Endometrial microvascular endothelial cells (primary cell): ENCODE results near the gene ZDHHC11B. TPM values are rescaled to one million over a fixed set of nuclear protein-coding genes. Genes with fewer than 3 reads are reported as not detected.
"Not testable (repeated sequence)": the region's sequence is repeated elsewhere in the genome, so short reads cannot be mapped to it uniquely, and the experiment has no call there.

Experiments
- in situ Hi-C: cut with HindIII; loops from 2 replicates; pipeline ENCODE4 v1.10.0; 2017; ENCODE audit warnings: low sequenced_read_pairs, low pct_unique_long_range_greater_than_20kb; ENCODE audit errors: inconsistent ontology term
- total RNA-seq: library from RNA; depleted of rRNA; stranded (reverse); fragments of >200 nt; gene quantifications from one replicate; pipeline ENCODE4 v1.2.3, GENCODE V29; 2015; ENCODE audit errors: inconsistent ontology term

ZDHHC11B gene
- total RNA-seq, 1 donor from 2014 or later = not detected

DNA sequence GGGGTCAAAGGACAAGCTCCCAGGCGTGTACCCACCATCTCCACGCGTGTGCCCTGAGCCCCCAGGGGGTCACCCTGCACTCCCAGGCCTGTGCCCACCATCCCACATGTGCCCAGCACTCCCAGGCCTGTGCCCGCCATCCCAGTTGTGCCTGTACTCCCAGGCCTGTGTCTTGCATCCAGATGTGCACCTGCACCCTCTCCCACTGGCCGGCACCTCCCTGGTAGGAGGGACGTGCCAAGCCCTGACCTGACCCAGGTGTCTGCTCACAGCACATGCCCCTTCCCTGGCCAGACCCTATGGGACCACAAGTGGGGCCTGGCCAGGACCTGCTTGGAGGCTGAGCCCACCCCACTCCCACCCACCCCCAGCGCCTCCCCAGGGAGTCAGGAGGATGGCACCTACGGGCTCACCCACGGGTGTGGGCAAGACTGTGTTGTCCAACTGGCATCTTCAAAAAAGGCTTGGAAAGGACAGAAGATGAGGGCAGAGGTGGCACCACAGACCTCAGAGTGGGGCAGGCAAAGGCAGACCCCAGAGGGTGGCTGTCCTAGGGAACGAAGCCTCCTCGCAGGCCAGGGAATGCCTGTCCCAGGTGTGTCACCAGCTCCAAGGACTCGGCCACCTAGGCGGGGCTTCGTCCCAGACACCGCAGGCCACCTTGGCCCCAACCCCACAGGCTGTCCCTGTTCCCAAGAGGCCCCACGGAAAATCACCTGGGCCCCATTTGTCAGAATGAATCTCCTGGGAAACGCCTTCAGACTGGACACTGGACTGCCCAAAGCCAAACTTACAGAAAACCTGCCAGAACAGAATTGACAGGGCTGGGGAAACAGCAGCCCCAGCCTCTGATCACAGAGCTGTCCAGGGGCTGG, 103.0 kb downstream of the ZDHHC11B start:
- in situ Hi-C loops = not testable (repeated sequence)

DNA sequence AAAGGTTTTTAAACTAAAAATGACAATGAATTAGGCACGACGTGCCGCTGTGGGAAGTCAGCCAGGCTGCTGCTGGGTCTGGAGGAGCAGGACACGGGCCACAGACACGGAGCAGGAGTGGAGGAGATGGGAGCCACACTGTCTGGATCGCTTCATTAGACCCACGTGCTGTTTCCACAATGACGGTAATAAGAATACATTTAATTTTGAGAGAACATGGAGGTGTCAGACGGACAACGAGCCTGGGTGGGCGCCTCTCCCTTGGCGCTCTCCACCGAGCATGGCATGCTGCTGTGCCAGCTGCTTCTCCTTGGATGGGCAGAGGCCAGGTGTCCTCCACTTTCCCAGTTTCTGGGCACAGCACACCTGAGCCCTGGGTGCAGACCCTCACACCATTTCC, 103.7 kb downstream of the ZDHHC11B start:
- in situ Hi-C loops = not testable (repeated sequence)

DNA sequence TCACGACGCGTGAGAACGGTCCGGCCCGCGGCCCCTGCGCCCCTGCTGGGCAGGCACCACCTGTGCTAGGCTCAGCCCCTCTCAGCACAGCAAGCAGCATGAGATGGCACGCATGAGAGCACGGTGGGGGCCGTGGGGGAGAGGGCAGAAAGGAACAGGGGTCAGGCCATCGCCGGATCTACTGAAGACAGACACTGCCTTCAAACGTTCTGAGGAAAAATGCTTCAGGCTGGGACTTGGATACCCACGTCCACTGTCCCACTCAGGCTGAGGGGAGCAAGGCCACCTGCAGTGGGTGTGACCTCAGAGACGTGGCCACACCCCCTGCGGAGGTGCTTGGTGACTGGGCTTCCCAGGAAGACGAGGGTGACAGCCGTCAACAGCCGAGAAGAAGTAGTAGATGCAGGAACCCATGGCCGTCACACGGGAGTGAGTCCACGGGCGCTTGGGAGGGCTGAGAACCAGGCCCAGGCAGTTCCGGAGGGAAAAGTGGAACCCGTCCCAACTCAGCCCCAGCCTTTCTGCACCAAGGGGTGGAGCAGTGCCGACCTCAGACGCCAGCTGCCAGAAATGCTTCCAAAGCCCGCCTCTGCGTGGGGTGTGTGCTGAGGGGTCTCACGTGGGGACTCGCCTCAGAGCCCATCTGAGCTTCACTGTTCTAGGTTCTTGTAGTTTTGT, 104.3 kb downstream of the ZDHHC11B start:
- in situ Hi-C loops = not testable (repeated sequence)

DNA sequence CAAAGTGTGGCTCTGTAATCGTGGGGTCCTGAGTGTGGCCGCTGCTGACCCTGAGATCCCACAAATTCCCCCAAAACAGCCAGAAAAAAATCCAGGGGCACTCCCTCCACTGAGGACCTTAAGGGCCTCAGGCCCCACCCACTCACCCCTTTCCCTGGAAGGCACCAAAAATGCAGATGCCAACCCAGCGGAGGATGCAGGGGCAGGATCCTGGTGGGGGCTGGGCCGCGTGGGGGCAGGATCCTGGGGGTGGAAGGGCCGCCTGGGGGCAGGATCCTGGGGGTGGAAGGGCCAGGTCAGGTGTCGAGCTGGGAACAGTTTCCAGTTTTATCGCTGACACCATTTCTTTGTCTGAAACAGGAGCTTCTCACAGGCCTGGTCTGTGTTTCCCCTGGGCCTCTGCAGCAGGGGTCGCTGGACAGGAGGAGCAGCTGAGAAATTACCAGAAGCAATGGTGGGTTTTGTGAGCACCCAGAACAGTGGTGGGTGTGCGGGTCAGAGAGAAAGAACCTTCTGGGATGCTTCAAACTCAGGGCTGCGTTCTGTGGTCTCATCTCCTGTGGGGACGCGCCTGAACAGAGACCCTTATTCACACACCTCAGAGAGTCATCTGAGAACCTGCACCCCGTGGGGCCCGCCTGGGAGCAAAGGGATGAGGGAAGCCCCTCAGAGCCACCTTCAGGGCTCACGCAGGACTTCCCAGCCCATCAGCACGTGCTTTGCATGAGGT, 105.2 kb downstream of the ZDHHC11B start:
- in situ Hi-C loops = not testable (repeated sequence)

DNA sequence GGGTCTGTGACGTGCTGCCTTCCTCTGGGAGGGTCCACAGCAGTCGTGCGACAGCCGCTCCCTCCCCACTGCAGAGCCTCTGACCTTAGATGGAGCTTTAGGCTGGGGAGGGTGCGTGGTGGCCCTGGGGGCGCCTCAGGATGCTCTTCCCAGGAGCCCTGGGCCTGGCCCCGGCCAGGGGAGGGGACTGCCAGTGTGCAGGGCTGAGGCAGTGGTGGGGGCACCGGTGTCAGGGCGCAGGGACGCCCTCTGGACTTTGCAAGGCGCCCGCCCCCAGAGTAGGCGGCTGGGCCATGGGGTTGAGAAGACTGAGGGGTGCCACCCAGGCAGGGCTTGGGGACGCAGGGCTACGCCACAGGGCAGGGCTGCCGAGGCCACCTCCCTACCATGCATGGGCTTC, 106.0 kb downstream of the ZDHHC11B start:
- in situ Hi-C loops = not testable (repeated sequence)

DNA sequence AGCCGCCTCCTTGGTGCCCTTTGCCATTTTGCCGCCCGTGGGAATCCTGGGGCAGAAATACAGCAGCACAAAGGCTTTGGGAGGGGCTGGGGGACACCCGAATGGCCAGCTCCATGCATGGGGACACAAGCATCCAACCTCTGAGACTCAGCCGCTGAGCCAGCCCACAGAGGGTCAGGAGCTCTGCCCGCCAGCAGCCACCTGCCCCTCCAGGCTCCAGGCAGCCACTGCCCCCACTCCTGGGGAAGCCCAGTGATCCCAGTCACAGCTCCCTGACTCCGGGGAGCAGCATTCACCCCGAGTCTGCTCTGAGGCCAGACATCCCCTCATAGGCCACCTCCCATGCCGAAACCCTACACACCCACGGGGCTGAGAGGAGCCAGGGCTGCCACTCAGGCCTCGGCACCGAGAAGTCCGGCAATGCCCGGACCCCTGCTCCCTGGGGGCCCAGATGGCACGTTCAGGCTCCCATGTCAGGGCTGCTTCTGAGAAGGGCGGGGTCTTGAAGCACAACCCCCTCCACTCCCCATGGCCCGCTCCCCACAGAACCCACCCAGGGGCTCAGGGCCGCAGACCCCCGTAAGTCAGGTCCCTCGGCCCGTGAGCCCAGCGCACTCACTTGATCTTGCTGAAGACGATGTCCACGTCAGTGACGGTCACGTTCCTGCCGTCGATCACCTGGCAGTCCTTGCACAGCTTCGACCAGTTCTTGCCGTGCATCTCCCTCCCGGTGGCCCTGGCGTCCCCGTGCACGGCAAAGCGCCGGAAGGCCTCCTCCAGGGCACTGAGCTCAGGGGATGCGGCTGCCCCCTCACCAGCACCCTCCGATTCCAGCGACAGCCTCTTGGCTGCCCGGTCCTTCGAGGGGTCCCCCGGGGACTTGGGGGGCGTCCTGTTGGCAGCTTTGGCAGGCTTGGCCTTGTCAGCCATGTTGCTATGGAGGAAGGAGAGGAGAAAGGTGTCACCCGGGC, 107.1 kb downstream of the ZDHHC11B start:
- in situ Hi-C loops = no loop called here

DNA sequence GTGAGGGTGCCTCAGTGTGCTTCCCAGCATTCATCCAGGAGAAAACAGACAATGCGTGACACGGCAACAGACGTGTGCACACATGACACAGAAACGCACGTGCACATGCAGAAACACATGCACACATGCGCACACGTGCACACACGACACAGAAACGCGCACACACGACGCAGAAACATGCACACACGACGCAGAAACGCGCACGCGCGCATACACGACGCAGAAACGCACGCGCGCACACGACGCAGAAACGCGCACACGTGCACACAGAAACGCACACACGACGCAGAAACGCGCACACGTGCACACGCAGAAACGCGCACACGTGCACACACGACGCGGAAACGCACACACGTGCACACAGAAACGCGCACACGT, 107.8 kb downstream of the ZDHHC11B start:
- in situ Hi-C loops = no loop called here

- in situ Hi-C loops = no loop called here
Observed at GRCh38 chr5:675871-676698, 108.4 kb downstream of the ZDHHC11B start.

DNA sequence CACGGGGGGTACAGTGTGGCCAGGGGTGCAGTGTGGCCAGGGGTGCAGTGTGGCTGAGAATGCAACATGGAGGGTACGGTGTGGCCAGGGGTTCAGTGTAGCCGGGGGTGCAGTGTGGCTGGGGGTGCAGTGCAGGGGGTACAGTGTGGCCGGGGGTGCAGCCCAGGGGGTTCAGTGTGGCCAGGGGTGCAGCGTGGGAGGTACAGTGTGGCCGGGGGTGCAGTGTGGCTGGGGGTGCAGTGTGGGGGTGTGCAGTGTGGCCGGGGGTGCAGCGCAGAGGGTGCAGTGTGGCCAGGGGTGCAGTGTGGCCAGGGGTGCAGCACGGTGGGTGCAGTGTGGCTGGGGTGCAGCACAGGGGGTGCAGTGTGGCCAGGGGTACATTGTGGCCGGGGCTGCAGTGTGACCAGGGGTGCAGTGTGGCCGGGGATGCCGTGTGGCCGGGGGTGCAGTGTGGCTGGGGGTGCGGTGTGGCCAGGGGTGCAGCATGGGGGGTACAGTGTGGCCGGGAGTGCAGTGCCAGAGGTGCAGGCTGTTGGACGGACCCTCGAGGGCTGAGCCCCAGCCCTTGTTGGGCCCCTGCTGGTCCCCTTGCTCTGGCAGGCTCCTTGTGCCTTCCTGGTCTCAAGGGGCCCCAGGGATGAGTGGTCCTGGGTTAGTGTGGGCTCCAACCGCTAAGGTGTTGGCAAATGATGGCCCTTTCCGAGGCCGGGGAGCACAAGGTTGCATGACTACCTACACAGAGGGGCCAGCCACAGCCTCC, 109.2 kb downstream of the ZDHHC11B start:
- in situ Hi-C loops = no loop called here

GRCh38 chr5:674630-675011, 109.9 kb downstream of the ZDHHC11B start:
- in situ Hi-C loops = no loop called here

GRCh38 chr5:673831-674629, 110.5 kb downstream of the ZDHHC11B start:
- in situ Hi-C loops = no loop called here

DNA sequence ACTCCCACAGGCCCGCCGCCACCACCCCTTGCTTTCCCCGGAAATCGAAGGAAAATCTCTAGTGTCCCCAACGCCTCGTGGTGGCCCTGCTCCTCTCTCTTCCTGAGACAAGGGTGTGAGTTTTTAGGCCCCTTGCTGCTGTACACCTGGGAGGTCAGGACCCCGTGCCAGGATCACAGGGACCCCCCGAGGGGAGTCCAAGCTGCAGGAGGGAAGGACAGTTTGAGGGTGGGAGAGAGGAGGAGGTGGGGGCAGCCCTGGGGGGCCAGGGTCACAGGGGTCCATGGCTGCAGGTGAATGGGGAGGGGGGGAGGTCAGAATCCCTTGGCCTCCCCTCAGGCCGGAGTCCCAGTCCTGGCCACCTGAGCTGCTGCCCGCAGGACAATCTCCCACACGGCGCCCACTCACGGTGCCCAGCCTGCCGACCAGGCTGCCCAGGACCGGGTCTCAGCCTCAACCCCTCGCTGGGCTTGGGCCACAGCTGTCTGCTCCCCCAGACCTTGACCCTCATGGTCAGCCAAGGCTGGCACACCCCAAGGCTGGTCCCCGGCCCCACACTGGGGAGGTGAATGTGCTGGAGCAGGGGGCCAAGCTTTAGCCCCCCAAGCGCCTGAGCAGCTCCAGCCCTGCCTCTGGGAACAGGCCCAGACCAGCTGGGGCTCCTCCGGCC, 111.2 kb downstream of the ZDHHC11B start:
- in situ Hi-C loops = no loop called here

DNA sequence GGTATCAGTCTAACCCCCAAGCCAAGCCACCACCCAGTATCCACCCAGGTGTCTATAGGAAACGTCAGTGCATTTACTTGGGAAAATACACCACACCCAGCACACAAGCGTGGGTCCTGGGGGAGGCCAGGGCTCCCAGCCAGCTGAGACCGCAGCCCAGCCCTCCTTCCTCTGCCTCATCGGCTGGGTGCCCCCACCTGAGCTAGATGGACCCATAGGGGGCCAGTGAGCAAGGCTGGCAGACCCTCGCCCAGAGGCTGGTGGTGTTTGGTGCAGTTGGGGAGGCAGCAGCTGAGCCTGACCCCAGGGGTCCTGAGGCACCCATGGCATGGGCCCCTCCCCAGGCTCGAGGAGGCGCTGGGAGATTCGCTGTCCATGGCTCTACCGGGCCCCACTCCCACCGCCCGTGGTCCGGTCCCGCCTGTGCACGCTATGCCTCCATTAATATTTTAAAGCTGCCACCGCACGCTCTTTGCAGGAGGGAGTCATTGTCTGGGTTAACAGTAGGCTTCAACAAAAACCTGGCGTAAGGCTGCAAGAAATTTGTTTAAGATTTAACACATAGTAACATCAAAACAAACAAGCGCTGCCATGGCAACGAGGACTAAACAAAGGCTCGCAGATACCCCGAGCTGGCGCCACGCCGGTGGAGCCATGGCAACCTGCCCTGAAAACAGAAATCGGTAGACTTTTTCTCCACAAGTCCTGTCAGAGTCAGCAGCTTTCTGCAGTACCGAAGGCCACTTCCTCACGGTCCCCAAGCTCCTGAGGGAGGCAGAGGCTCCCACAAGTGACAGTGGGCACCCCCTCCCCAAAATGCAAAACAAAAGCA, 112.0 kb downstream of the ZDHHC11B start:
- in situ Hi-C loops = no loop called here

DNA sequence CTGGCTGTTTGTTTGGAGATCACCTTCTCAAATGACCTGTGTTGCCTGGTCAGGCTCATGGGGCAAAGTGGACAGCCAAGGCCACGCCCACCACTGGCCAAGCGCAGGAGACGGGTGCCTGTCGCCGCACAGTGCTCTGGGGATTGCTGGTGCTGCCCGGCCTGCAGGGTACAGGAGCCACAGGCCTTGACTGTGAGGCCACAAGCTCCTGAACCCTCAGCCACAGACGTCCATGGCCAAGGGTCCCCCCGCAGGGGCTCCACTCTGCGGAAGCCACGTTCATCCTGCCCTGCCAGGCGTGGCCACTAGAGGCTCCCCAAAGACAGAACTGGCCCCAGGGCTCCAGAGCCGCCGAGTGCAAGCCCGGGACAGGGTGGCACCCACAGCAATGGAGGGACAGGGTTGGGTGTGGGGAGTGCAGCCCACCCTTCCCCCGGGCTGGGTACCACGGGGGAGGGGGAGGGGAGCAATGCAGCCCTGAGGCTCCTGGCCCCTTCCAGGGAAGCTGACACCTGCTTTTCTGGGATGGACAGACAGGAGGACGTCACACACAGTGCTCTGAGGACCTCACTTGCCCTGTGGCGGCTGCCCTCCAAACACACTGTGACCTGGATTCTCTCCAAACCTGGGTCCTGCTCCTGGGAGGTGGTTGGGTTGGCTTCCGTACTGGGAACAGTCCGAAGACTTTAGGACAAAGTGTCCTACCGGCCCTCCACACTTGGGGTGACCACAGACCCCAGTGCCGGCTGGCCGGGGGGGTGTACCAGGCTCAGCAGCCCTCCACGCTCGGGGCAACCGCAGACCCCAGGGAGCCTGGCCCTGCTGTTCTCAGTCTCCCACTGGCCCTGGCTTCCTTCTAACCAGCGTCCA, 112.8 kb downstream of the ZDHHC11B start:
- in situ Hi-C loops = no loop called here
